Endothelial cell of umbilical vein (primary cell): ENCODE data around the gene FLG. TPM values are rescaled to one million over a fixed set of nuclear protein-coding genes. Genes with fewer than 3 reads are reported as not detected.

ENCODE experiments used
- BruUV-seq: library from RNA; stranded (reverse); fragments of 400-500 nt; replicated peaks from 2 replicates; lab custom pipeline; 2021; lab: Mats Ljungman, UMichigan
- CTCF ChIA-PET: fragments of 300-600, 350-600 bp; sonication (Branson Sonifier 250); formaldehyde crosslinking; loops from one replicate; lab custom pipeline; 2021; ENCODE audit warnings: antibody characterized with exemption, inconsistent platforms; lab: Charles Lee
- POLR2A ChIA-PET: fragments of 300-600, 350-600 bp; sonication (Branson Sonifier 250); formaldehyde crosslinking; loops from one replicate; lab custom pipeline; 2021; ENCODE audit warnings: antibody characterized with exemption, inconsistent platforms; lab: Charles Lee
- DNase-seq: peaks from one replicate; pipeline ENCODE4 v3.0.0-alpha.2; 2011; ENCODE audit warnings: low read depth, low spot score
- FAIRE-seq: peaks from 2 replicates; lab custom pipeline; 2011; peaks lifted over from hg19 to GRCh38; lab: Jason Lieb, UNC
- H2AFZ ChIP-seq: 2 replicates; pipeline ENCODE4 v1.6.0; 2012; ENCODE audit warnings: low read depth, low read length, control low read depth, inconsistent platforms
- H3K27ac ChIP-seq: 2 replicates; pipeline ENCODE4 v1.5.1; 2011; ENCODE audit warnings: low read depth, mild to moderate bottlenecking, control low read depth, low read length, moderate library complexity; ENCODE audit not compliant: insufficient read depth
- H3K27me3 ChIP-seq, 2 experiments: 2 replicates each; pipeline versions ENCODE4 v1.6.0 to v1.6.1; 2011; ENCODE audit warnings: low read length in 2 of 2, mixed read lengths in 1 of 2; ENCODE audit not compliant: control insufficient read depth in 2 of 2, insufficient read depth in 2 of 2
- H3K36me3 ChIP-seq, 2 experiments: 2 replicates in 1 of 2; 3 replicates in 1 of 2; pipeline ENCODE4 v1.5.1; 2011; ENCODE audit warnings: low read length in 2 of 2, mild to moderate bottlenecking in 1 of 2, moderate library complexity in 1 of 2; ENCODE audit not compliant: control insufficient read depth in 2 of 2, insufficient read depth in 2 of 2; ENCODE audit errors: extremely low read depth in 1 of 2
- H3K4me1 ChIP-seq: 3 replicates; pipeline ENCODE4 v1.5.1; 2011; ENCODE audit warnings: mild to moderate bottlenecking, low read length; ENCODE audit not compliant: control insufficient read depth, insufficient read depth; ENCODE audit errors: extremely low read depth
- H3K4me2 ChIP-seq: 2 replicates; pipeline ENCODE4 v1.6.1; 2011; ENCODE audit warnings: low read length, control low read depth, mixed read lengths; ENCODE audit not compliant: insufficient read depth
- H3K4me3 ChIP-seq, 3 experiments: fragments of 200-600 bp in 1 of 3; sonication (generic), shearing (Covaris generic) in 1 of 3; replicated peaks in 1 of 3; 2 replicates each; pipeline ENCODE4 v1.5.1; 2011 to 2016; ENCODE audit warnings: control low read depth in 3 of 3, low read length in 3 of 3, mild to moderate bottlenecking in 2 of 3, inconsistent platforms in 1 of 3, low read depth in 1 of 3, moderate library complexity in 1 of 3; ENCODE audit not compliant: insufficient read depth in 1 of 3
- H3K79me2 ChIP-seq: 2 replicates; pipeline ENCODE4 v1.6.0; 2012; ENCODE audit warnings: low read length, inconsistent platforms; ENCODE audit not compliant: control insufficient read depth, insufficient read depth
- H3K9ac ChIP-seq: replicated peaks from 2 replicates; pipeline ENCODE3; 2011; ENCODE audit warnings: low read length, control low read depth; ENCODE audit not compliant: insufficient read depth; ENCODE audit errors: extremely low read depth
- H3K9me1 ChIP-seq: replicated peaks from 3 replicates; pipeline ENCODE4 v1.6.0; 2011; ENCODE audit warnings: mild to moderate bottlenecking, low read length; ENCODE audit not compliant: control insufficient read depth, insufficient read depth; ENCODE audit errors: extremely low read depth
- H3K9me3 ChIP-seq: replicated peaks from 2 replicates; pipeline ENCODE4 v1.5.1; 2012; ENCODE audit warnings: low read length, inconsistent platforms; ENCODE audit not compliant: control insufficient read depth, insufficient read depth
- H4K20me1 ChIP-seq: replicated peaks from 2 replicates; pipeline ENCODE3; 2011; ENCODE audit warnings: mild to moderate bottlenecking, low read length; ENCODE audit not compliant: control insufficient read depth, insufficient read depth; ENCODE audit errors: extremely low read depth
- EZH2 ChIP-seq: IDR thresholded peaks from 2 replicates; pipeline ENCODE4 v1.6.1; 2012; ENCODE audit warnings: borderline replicate concordance, low read depth, mild to moderate bottlenecking, moderate library complexity, low read length, inconsistent platforms; ENCODE audit not compliant: severe bottlenecking
- FOS ChIP-seq: IDR thresholded peaks from 2 replicates; pipeline ENCODE4 v1.6.1; 2011; ENCODE audit warnings: mild to moderate bottlenecking, low read length, moderate library complexity, borderline replicate concordance; ENCODE audit not compliant: insufficient read depth
- GATA2 ChIP-seq: IDR thresholded peaks from 2 replicates; pipeline ENCODE4 v1.7.0; 2011; ENCODE audit warnings: low read depth, mild to moderate bottlenecking, moderate library complexity, mixed read lengths, low read length; ENCODE audit not compliant: insufficient read length, insufficient read depth
- JUN ChIP-seq: IDR thresholded peaks from 2 replicates; pipeline ENCODE4 v1.6.1; 2011; ENCODE audit warnings: borderline replicate concordance, low read depth; ENCODE audit not compliant: insufficient read length, insufficient read depth
- MAX ChIP-seq: IDR thresholded peaks from 2 replicates; pipeline ENCODE4 v1.6.1; 2011; ENCODE audit not compliant: insufficient read depth, insufficient read length
- MYC ChIP-seq: IDR thresholded peaks from one replicate; pipeline ENCODE4 v1.6.1; 2011; ENCODE audit warnings: mild to moderate bottlenecking, low read depth, low read length
- POLR2A ChIP-seq: IDR thresholded peaks from 2 replicates; pipeline ENCODE4 v1.6.1; 2012; ENCODE audit warnings: low read depth, mild to moderate bottlenecking, control low read depth, low read length
- POLR2AphosphoS5 ChIP-seq: IDR thresholded peaks from 2 replicates; pipeline ENCODE4 v1.6.1; 2012; ENCODE audit warnings: low read depth, mild to moderate bottlenecking, control low read depth, low read length, moderate library complexity; ENCODE audit not compliant: insufficient read depth
- dilution Hi-C: fragments of 300-500 bp; cut with MboI; formaldehyde crosslinking; loops from one replicate; pipeline ENCODE4 v1.15.0; 2019; ENCODE audit warnings: low sequenced_read_pairs; ENCODE audit not compliant: extremely low pct_ligation_motif_present
- intact Hi-C: fragments of 100-400 bp; cut with micrococcal nuclease; formaldehyde crosslinking; loops from one replicate; pipeline ENCODE4 v1.10.0; 2022
- polyA plus RNA-seq, 4 experiments: library from polyadenylated mRNA; depleted of rRNA in 3 of 4; stranded (reverse) in 3 of 4; unstranded in 1 of 4; fragments of >200 nt; gene quantifications; 2 replicates each; pipeline versions ENCODE4 v1.2.1 to v1.2.3, GENCODE V29; 2011 to 2012; ENCODE audit warnings: missing spikeins in 1 of 4
- total RNA-seq: library from RNA; stranded (reverse); gene quantifications from 2 replicates; pipeline ENCODE4 v1.2.3, GENCODE V29; 2021
- TF ChIP-seq, protein P1 (sequence below), 2 donors: IDR thresholded peaks; 1 replicate in 1 of 2; 2 replicates in 1 of 2; pipeline ENCODE4 v1.5.1; 2011; ENCODE audit warnings: low read length in 2 of 2, mild to moderate bottlenecking in 2 of 2, moderate library complexity in 2 of 2, control low read depth in 1 of 2, inconsistent platforms in 1 of 2, low read depth in 1 of 2; ENCODE audit not compliant: insufficient read depth in 1 of 2; ENCODE audit errors: extremely low read depth in 1 of 2

FLG gene
- total and polyA plus RNA-seq, 2 donors (not counting 3 experiments of a cell fraction or from before 2014, with no cell fraction given): not detected

GRCh38 chr1:152344438-152344837 lies 19.4 kb upstream of the FLG start:
- Histone ChIP-seq H3K9me3 (no peaks in the 10 kb centered on the region), H3K36me3 (no peaks in the 10 kb centered on the region), H3K4me3 (no peak overlapping the region), H3K27ac (no peak overlapping the region), H3K4me1 (no peaks in the 10 kb centered on the region), H2AFZ (no peak overlapping the region), H3K9ac (no peak overlapping the region), H3K79me2 (no peaks in the 10 kb centered on the region), H3K9me1 (no peaks in the 10 kb centered on the region), H3K27me3 (peaks cover 0 to 1% of the 10 kb centered on the region in 2 experiments), H4K20me1 (no peaks in the 10 kb centered on the region), H3K4me2 (no peak overlapping the region)
- TF ChIP-seq, protein P1, sequence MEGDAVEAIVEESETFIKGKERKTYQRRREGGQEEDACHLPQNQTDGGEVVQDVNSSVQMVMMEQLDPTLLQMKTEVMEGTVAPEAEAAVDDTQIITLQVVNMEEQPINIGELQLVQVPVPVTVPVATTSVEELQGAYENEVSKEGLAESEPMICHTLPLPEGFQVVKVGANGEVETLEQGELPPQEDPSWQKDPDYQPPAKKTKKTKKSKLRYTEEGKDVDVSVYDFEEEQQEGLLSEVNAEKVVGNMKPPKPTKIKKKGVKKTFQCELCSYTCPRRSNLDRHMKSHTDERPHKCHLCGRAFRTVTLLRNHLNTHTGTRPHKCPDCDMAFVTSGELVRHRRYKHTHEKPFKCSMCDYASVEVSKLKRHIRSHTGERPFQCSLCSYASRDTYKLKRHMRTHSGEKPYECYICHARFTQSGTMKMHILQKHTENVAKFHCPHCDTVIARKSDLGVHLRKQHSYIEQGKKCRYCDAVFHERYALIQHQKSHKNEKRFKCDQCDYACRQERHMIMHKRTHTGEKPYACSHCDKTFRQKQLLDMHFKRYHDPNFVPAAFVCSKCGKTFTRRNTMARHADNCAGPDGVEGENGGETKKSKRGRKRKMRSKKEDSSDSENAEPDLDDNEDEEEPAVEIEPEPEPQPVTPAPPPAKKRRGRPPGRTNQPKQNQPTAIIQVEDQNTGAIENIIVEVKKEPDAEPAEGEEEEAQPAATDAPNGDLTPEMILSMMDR (IDR thresholded peaks at IDR 0.05; ENCODE audit: extremely low read depth in 1 of 2, insufficient read depth in 1 of 2, low read depth in 1 of 2, low read length in 2 of 2): no peak
- no peak for TF ChIP-seq POLR2A
- no TSS peak for BruUV-seq
- FAIRE-seq: no peak
- dilution Hi-C loops: no loop called here
- no peak for DNase-seq
- POLR2A ChIA-PET: no interaction called here
- intact Hi-C loops: no loop called here
- CTCF ChIA-PET: interaction anchor here (1.1 to 4.8 kb wide), 2 partner anchors 15 to 114 kb away, joined by 3 to 24 read pairs; no protein-coding TSS in a partner anchor

GRCh38 chr1:152343006-152343405 lies 18.0 kb upstream of the FLG start:
- H3K36me3 ChIP-seq: no peaks in the 10 kb centered on the region
- H2AFZ ChIP-seq: no peak overlapping the region
- BruUV-seq: no TSS peak
- intact Hi-C loops: no loop called here
- peak; percentile 5 for DNase-seq
- no peaks in the 10 kb centered on the region for H4K20me1 ChIP-seq
- H3K79me2 ChIP-seq: no peaks in the 10 kb centered on the region
- no peaks in the 10 kb centered on the region for H3K9me3 ChIP-seq
- H3K27me3 ChIP-seq: peaks cover 0 to 1% of the 10 kb centered on the region in 2 experiments
- no peak overlapping the region for H3K27ac ChIP-seq
- no peaks in the 10 kb centered on the region for H3K4me1 ChIP-seq
- dilution Hi-C loops: no loop called here
- POLR2A ChIA-PET: no interaction called here
- TF ChIP-seq MYC: no peak
- TF ChIP-seq POLR2AphosphoS5: no peak
- TF ChIP-seq FOS: no peak
- no peak for TF ChIP-seq POLR2A
- TF ChIP-seq, protein P1 (IDR thresholded peaks at IDR 0.05; ENCODE audit: extremely low read depth in 1 of 2, insufficient read depth in 1 of 2, low read depth in 1 of 2, low read length in 2 of 2): no peak
- TF ChIP-seq MAX: no peak
- no peak for TF ChIP-seq GATA2
- TF ChIP-seq EZH2: no peak
- no peak for TF ChIP-seq JUN
- no peak overlapping the region for H3K9ac ChIP-seq
- H3K4me2 ChIP-seq: no peak overlapping the region
- CTCF ChIA-PET: interaction anchor here (1.4 to 4.8 kb wide), 3 partner anchors 23 to 116 kb away, joined by 3 to 24 read pairs (median 3); no protein-coding TSS in a partner anchor
- no peak overlapping the region for H3K4me3 ChIP-seq
- no peak for FAIRE-seq
- no peaks in the 10 kb centered on the region for H3K9me1 ChIP-seq
